IMR-90 (cell line): ENCODE results near the gene CD38. TPM values are rescaled to one million over a fixed set of nuclear protein-coding genes. Genes with fewer than 3 reads are reported as not detected.
A peak's percentile ranks its signal among the peaks of the same experiment; 100 is the strongest.

Experiments used
- ATAC-seq: fragments of 200-7000 bp; cut with Tn5 transposase; 2 replicates; pipeline ENCODE4 v1.9.1; 2020; ENCODE audit warnings: low read depth, mild to moderate bottlenecking, moderate library complexity
- BruUV-seq: library from RNA; stranded (reverse); fragments of 400-500 nt; replicated peaks from 2 replicates; lab custom pipeline; 2021; lab: Mats Ljungman, UMichigan
- CTCF ChIA-PET: fragments of 300-600 bp; formaldehyde crosslinking; extraction: SDS; loops from one replicate; lab custom pipeline; 2021; ENCODE audit warnings: antibody characterized with exemption; lab: Yijun Ruan, JAX
- POLR2A ChIA-PET: fragments of 300-600 bp; sonication (Branson Sonifier 250); formaldehyde crosslinking; loops from one replicate; lab custom pipeline; 2022; ENCODE audit warnings: antibody characterized with exemption; ENCODE audit not compliant: unreplicated experiment; lab: Charles Lee
- DNase-seq: peaks from one replicate; pipeline ENCODE4 v3.0.0; 2013
- H2AFZ ChIP-seq: replicated peaks from 2 replicates; pipeline ENCODE3; 2013; ENCODE audit warnings: low read length, mild to moderate bottlenecking; ENCODE audit not compliant: poor library complexity
- H2AK5ac ChIP-seq: 2 replicates; pipeline ENCODE4 v1.6.1; 2013; ENCODE audit warnings: low read depth, low read length, inconsistent platforms
- H2AK9ac ChIP-seq: replicated peaks from 2 replicates; pipeline ENCODE3; 2013; ENCODE audit warnings: mild to moderate bottlenecking, low read depth, low read length, moderate library complexity; ENCODE audit not compliant: poor library complexity
- H2BK120ac ChIP-seq: 2 replicates; pipeline ENCODE4 v1.6.1; 2013; ENCODE audit warnings: low read depth, low read length, inconsistent platforms
- H2BK15ac ChIP-seq: 3 replicates; pipeline ENCODE4 v1.6.1; 2013; ENCODE audit warnings: low read depth, low read length, inconsistent platforms
- H2BK20ac ChIP-seq: 2 replicates; pipeline ENCODE4 v1.6.1; 2013; ENCODE audit warnings: low read depth, mild to moderate bottlenecking, inconsistent platforms, low read length, moderate library complexity
- H2BK5ac ChIP-seq: 2 replicates; pipeline ENCODE4 v1.6.1; 2013; ENCODE audit warnings: mild to moderate bottlenecking, low read depth, low read length, inconsistent platforms; ENCODE audit not compliant: poor library complexity, severe bottlenecking
- H3K14ac ChIP-seq: replicated peaks from 2 replicates; pipeline ENCODE4 v1.6.1; 2013; ENCODE audit warnings: low read depth, low read length, inconsistent platforms
- H3K18ac ChIP-seq: 2 replicates; pipeline ENCODE4 v1.6.1; 2013; ENCODE audit warnings: low read depth, low read length, control low read depth
- H3K23ac ChIP-seq: 2 replicates; pipeline ENCODE4 v1.6.1; 2013; ENCODE audit warnings: low read depth, low read length, inconsistent platforms
- H3K27ac ChIP-seq: 2 replicates; pipeline ENCODE4 v1.5.1; 2013; ENCODE audit warnings: mild to moderate bottlenecking, control low read depth, low read length; ENCODE audit not compliant: insufficient read depth
- H3K27me3 ChIP-seq: 2 replicates; pipeline ENCODE4 v1.6.1; 2013; ENCODE audit warnings: low read length; ENCODE audit not compliant: control insufficient read depth, insufficient read depth
- H3K36me3 ChIP-seq: 2 replicates; pipeline ENCODE4 v1.6.1; 2013; ENCODE audit warnings: low read length, mixed read lengths; ENCODE audit not compliant: control insufficient read depth, insufficient read depth
- H3K4ac ChIP-seq: 2 replicates; pipeline ENCODE4 v1.6.1; 2013; ENCODE audit warnings: low read depth, low read length, inconsistent platforms
- H3K4me1 ChIP-seq: 2 replicates; pipeline ENCODE4 v1.6.1; 2013; ENCODE audit warnings: low read length, mixed read lengths; ENCODE audit not compliant: control insufficient read depth, insufficient read depth
- H3K4me2 ChIP-seq: 2 replicates; pipeline ENCODE4 v1.6.1; 2013; ENCODE audit warnings: low read depth, mild to moderate bottlenecking, control low read depth, low read length, moderate library complexity
- H3K4me3 ChIP-seq: 2 replicates; pipeline ENCODE4 v1.5.1; 2013; ENCODE audit warnings: low read depth, mild to moderate bottlenecking, control low read depth, low read length, moderate library complexity; ENCODE audit not compliant: insufficient read depth
- H3K56ac ChIP-seq: 2 replicates; pipeline ENCODE4 v1.6.1; 2013; ENCODE audit warnings: low read length, inconsistent platforms; ENCODE audit not compliant: insufficient read depth; ENCODE audit errors: extremely low read depth
- H3K79me1 ChIP-seq, 2 experiments: 2 replicates each; pipeline ENCODE4 v1.6.1; 2013; ENCODE audit warnings: low read length in 2 of 2, inconsistent platforms in 1 of 2, low read depth in 1 of 2
- H3K9ac ChIP-seq: 2 replicates; pipeline ENCODE4 v1.6.1; 2013; ENCODE audit warnings: low read depth, low read length, control low read depth
- H3K9me1 ChIP-seq: 2 replicates; pipeline ENCODE4 v1.6.1; 2013; ENCODE audit warnings: low read length, inconsistent platforms; ENCODE audit not compliant: insufficient read depth
- H3K9me3 ChIP-seq: 2 replicates; pipeline ENCODE4 v1.6.1; 2013; ENCODE audit warnings: low read length; ENCODE audit not compliant: control insufficient read depth, insufficient read depth
- H4K20me1 ChIP-seq: 2 replicates; pipeline ENCODE4 v1.6.1; 2013; ENCODE audit warnings: low read length, inconsistent platforms; ENCODE audit not compliant: insufficient read depth
- H4K5ac ChIP-seq: 2 replicates; pipeline ENCODE4 v1.6.1; 2013; ENCODE audit warnings: mild to moderate bottlenecking, low read depth, low read length, control low read depth
- H4K8ac ChIP-seq, 2 experiments: 2 replicates each; pipeline ENCODE4 v1.6.1; 2013; ENCODE audit warnings: low read depth in 2 of 2, low read length in 2 of 2, control low read depth in 1 of 2, inconsistent platforms in 1 of 2
- H4K91ac ChIP-seq: 2 replicates; pipeline ENCODE4 v1.6.1; 2013; ENCODE audit warnings: low read depth, low read length, inconsistent platforms; ENCODE audit not compliant: insufficient read depth
- BHLHE40 ChIP-seq: fragments of 150-350 bp; IDR thresholded peaks from 2 replicates; pipeline ENCODE4 v1.6.1; 2016; ENCODE audit warnings: mild to moderate bottlenecking, low read depth, low read length
- CEBPB ChIP-seq: IDR thresholded peaks from 2 replicates; pipeline ENCODE4 v1.6.1; 2012; ENCODE audit warnings: low read depth, low read length, improper control_type of control experiment
- CHD1 ChIP-seq: IDR thresholded peaks from 2 replicates; pipeline ENCODE4 v1.6.1; 2012; ENCODE audit warnings: low read depth, low read length, improper control_type of control experiment
- FOS ChIP-seq: fragments of 150-350 bp; IDR thresholded peaks from 2 replicates; pipeline ENCODE4 v1.6.1; 2016; ENCODE audit warnings: low read depth, low read length
- MAFK ChIP-seq: IDR thresholded peaks from 2 replicates; pipeline ENCODE4 v1.6.1; 2012; ENCODE audit warnings: low read depth, low read length, improper control_type of control experiment
- MAZ ChIP-seq: IDR thresholded peaks from 2 replicates; pipeline ENCODE4 v1.6.1; 2012; ENCODE audit warnings: low read depth, mild to moderate bottlenecking, low read length, improper control_type of control experiment, moderate library complexity, borderline replicate concordance
- MXI1 ChIP-seq: IDR thresholded peaks from 2 replicates; pipeline ENCODE4 v1.6.1; 2012; ENCODE audit warnings: low read depth, mild to moderate bottlenecking, low read length, moderate library complexity, borderline replicate concordance
- NFE2L2 ChIP-seq: fragments of 150-350 bp; IDR thresholded peaks from 2 replicates; pipeline ENCODE4 v1.6.1; 2016; ENCODE audit warnings: low read depth, mild to moderate bottlenecking, low read length
- POLR2A ChIP-seq: IDR thresholded peaks from 2 replicates; pipeline ENCODE4 v1.6.1; 2012; ENCODE audit warnings: mild to moderate bottlenecking, low read depth, low read length
- RAD21 ChIP-seq: IDR thresholded peaks from 2 replicates; pipeline ENCODE4 v1.6.1; 2012; ENCODE audit warnings: low read length, improper control_type of control experiment
- RCOR1 ChIP-seq: IDR thresholded peaks from 2 replicates; pipeline ENCODE4 v1.6.1; 2012; ENCODE audit warnings: mild to moderate bottlenecking, low read length, improper control_type of control experiment; ENCODE audit not compliant: insufficient replicate concordance
- RFX5 ChIP-seq: IDR thresholded peaks from 2 replicates; pipeline ENCODE4 v1.8.0; 2012; ENCODE audit warnings: low read depth, mild to moderate bottlenecking, low read length, moderate library complexity
- SMC3 ChIP-seq: fragments of 150-350 bp; IDR thresholded peaks from 2 replicates; pipeline ENCODE4 v1.6.1; 2016; ENCODE audit warnings: low read depth, mild to moderate bottlenecking, antibody characterized with exemption, low read length, moderate library complexity
- WGBS, 2 experiments: methylation state at CpG; one replicate each; pipeline versions ENCODE4 v1.1.5 to v1.1.7; 2013; ENCODE audit warnings: missing lambda C conversion rate in 2 of 2; ENCODE audit not compliant: insufficient read length in 1 of 2; ENCODE audit errors: extremely low coverage in 2 of 2; 5-methylcytosine and 5-hydroxymethylcytosine counted together
- dilution Hi-C: fragments of 300-500 bp; cut with HindIII; formaldehyde crosslinking; loops from one replicate; pipeline ENCODE4 v1.14.3; 2018; ENCODE audit warnings: low sequenced_read_pairs; ENCODE audit not compliant: unreplicated experiment
- in situ Hi-C: fragments of 300-500 bp; cut with MboI; formaldehyde crosslinking; loops from 3 replicates; pipeline ENCODE4 v1.14.3; 2019; ENCODE audit warnings: low sequenced_read_pairs, inconsistent platforms, mixed read lengths
- intact Hi-C: fragments of 100-400 bp; cut with micrococcal nuclease; formaldehyde crosslinking; loops from 2 replicates; pipeline ENCODE4 v1.10.0; 2022
- polyA plus RNA-seq, 3 experiments: library from polyadenylated mRNA; depleted of rRNA; stranded (reverse); fragments of >200 nt; gene quantifications; 2 replicates each; pipeline ENCODE4 v1.2.3, GENCODE V29; 2012; ENCODE audit warnings: low replicate concordance in 1 of 3
- total RNA-seq: library from RNA; depleted of rRNA; stranded (reverse); fragments of >200 nt; gene quantifications from 2 replicates; pipeline ENCODE4 v1.2.3, GENCODE V29; 2012
- TF ChIP-seq, protein P1 (sequence below): fragments of 150-350 bp; IDR thresholded peaks from 2 replicates; pipeline ENCODE4 v1.6.1; 2017; ENCODE audit warnings: mild to moderate bottlenecking, antibody characterized with exemption, low read length, low read depth
- TF ChIP-seq, protein P2 (sequence below): fragments of 150-350 bp; IDR thresholded peaks from 2 replicates; pipeline ENCODE4 v1.6.1; 2016; ENCODE audit warnings: low read depth, mild to moderate bottlenecking, low read length, moderate library complexity, borderline replicate concordance
- TF ChIP-seq, protein P3 (sequence below): conservative IDR thresholded peaks from 2 replicates; pipeline ENCODE4 v1.5.1; 2012; ENCODE audit warnings: mild to moderate bottlenecking, low read depth, low read length, improper control_type of control experiment

CD38 gene
- total and polyA plus RNA-seq, 2 of the 4 experiments (the other 2 are of a cell fraction) = not detected

DNA sequence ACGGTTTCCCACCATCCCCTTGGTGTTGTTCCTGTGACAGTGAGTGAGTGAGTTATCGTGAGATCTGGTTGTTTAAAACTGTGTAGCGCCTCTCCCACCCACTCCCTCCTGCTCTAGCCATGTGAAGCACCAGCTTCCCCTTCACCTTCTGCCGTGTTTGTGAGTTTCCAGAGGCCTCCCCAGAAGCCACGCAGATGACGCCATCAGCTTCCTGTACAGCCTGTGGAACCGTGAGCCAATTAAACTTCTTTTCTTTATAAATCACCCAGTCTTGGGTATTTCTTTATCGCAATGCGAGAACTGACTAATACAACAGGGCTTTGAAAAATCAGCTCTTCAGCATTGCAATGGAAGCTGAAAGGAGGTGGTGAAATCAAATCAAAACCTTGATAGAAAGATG is 110.4 kb downstream of the CD38 start:
- Histone ChIP-seq H3K79me1 (no peaks in the 10 kb centered on the region), H3K18ac (no peak overlapping the region), H3K14ac (no peak overlapping the region), H2BK15ac (no peak overlapping the region), H3K4ac (no peak overlapping the region), H4K8ac (no peak overlapping the region), H2BK20ac (no peak overlapping the region), H3K4me3 (no peak overlapping the region), H2BK5ac (no peak overlapping the region), H3K4me1 (peaks cover 2% of the 10 kb centered on the region; the same call in 1 of the 2 replicates), H3K23ac (no peak overlapping the region), H2BK120ac (no peak overlapping the region), H4K5ac (no peak overlapping the region), H3K56ac (no peak overlapping the region), H3K27ac (no peak overlapping the region), H3K4me2 (no peak overlapping the region), H2AK9ac (no peak overlapping the region), H3K36me3 (no peaks in the 10 kb centered on the region), H3K9me3 (no peaks in the 10 kb centered on the region), H3K9me1 (peaks cover 3% of the 10 kb centered on the region; the same call in 1 of the 2 replicates), H4K20me1 (no peaks in the 10 kb centered on the region), H2AK5ac (no peak overlapping the region), H2AFZ (no peak overlapping the region), H3K9ac (no peak overlapping the region), H4K91ac (no peak overlapping the region), H3K27me3 (peaks cover 33% of the 10 kb centered on the region)
- in situ Hi-C loops = loop anchor here (5.0 to 10.0 kb wide), 3 partner anchors 69 to 414 kb away; no protein-coding TSS in a partner anchor
- 82% methylated on average over 2 of the region's 9 CpGs; no CpG with 5 or more reads in 1 of the 2 experiments for WGBS, 2 experiments
- DNase-seq (peak; percentile 12), ATAC-seq (no peak)
- ChIA-PET POLR2A (no interaction called here), CTCF (interaction anchor here (0.7 to 1.6 kb wide), 3 partner anchors 68 to 110 kb away, joined by 3 read pairs; no protein-coding TSS in a partner anchor)
- TF ChIP-seq MXI1 (no peak), CHD1 (no peak), RAD21 (no peak), SMC3 (no peak), CEBPB (no peak), BHLHE40 (no peak), MAFK (no peak), RFX5 (no peak), RCOR1 (no peak), FOS (no peak), MAZ (no peak), POLR2A (no peak), NFE2L2 (no peak)
- TF ChIP-seq, protein P1, sequence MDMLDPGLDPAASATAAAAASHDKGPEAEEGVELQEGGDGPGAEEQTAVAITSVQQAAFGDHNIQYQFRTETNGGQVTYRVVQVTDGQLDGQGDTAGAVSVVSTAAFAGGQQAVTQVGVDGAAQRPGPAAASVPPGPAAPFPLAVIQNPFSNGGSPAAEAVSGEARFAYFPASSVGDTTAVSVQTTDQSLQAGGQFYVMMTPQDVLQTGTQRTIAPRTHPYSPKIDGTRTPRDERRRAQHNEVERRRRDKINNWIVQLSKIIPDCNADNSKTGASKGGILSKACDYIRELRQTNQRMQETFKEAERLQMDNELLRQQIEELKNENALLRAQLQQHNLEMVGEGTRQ = no peak
- TF ChIP-seq, protein P2, sequence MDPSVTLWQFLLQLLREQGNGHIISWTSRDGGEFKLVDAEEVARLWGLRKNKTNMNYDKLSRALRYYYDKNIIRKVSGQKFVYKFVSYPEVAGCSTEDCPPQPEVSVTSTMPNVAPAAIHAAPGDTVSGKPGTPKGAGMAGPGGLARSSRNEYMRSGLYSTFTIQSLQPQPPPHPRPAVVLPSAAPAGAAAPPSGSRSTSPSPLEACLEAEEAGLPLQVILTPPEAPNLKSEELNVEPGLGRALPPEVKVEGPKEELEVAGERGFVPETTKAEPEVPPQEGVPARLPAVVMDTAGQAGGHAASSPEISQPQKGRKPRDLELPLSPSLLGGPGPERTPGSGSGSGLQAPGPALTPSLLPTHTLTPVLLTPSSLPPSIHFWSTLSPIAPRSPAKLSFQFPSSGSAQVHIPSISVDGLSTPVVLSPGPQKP = no peak
- TF ChIP-seq, protein P3, sequence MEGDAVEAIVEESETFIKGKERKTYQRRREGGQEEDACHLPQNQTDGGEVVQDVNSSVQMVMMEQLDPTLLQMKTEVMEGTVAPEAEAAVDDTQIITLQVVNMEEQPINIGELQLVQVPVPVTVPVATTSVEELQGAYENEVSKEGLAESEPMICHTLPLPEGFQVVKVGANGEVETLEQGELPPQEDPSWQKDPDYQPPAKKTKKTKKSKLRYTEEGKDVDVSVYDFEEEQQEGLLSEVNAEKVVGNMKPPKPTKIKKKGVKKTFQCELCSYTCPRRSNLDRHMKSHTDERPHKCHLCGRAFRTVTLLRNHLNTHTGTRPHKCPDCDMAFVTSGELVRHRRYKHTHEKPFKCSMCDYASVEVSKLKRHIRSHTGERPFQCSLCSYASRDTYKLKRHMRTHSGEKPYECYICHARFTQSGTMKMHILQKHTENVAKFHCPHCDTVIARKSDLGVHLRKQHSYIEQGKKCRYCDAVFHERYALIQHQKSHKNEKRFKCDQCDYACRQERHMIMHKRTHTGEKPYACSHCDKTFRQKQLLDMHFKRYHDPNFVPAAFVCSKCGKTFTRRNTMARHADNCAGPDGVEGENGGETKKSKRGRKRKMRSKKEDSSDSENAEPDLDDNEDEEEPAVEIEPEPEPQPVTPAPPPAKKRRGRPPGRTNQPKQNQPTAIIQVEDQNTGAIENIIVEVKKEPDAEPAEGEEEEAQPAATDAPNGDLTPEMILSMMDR = no peak
- dilution Hi-C loops = no loop called here
- no TSS peak for BruUV-seq
- intact Hi-C loops = no loop called here
